Activated CD4-positive, CD25-positive, alpha-beta regulatory T cell treated with anti-CD3 and anti-CD28 coated beads, Interleukin-2, amount 50 U/mL, for 72 hours (primary cell): Measurements from ENCODE around the gene ZNF536.
"Not testable (repeated sequence)": the region's sequence is repeated elsewhere in the genome, so short reads cannot be mapped to it uniquely, and the experiment has no call there.

Source experiments
- DNase-seq: peaks from one replicate; pipeline ENCODE4 v3.0.0; 2021

Gene ZNF536

DNA sequence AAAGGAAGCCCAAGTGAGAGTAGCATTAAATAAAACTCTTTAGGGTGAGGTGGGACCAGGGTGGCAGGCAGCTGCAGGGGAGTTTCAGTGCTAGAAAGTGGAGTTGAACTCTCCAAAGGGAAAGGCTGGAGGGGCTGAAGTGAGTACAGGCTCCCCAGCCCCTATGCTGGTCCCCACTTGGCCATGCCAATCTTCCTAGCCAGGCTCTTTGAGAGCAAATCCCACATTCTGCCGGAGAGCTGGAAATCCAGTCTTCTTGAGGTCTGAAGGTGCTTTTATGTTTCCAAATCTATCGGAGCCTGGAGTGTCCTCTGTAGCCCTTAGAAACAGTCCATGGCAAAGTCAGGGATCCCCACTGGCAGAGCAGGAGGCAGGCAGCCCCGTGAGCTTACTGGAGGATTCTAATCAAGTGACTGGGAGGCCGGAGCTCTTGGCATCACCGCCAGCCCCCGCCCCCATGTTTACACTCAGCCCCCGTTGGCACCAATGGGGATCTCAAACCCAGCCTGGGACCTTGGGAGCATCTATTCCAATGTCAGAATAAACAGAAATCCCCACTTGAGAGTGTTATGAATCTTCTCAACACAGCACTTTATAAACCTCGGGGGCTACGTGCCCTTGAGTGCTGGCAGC is 18.3 kb downstream of the ZNF536 start:
- no peak for DNase-seq

DNA sequence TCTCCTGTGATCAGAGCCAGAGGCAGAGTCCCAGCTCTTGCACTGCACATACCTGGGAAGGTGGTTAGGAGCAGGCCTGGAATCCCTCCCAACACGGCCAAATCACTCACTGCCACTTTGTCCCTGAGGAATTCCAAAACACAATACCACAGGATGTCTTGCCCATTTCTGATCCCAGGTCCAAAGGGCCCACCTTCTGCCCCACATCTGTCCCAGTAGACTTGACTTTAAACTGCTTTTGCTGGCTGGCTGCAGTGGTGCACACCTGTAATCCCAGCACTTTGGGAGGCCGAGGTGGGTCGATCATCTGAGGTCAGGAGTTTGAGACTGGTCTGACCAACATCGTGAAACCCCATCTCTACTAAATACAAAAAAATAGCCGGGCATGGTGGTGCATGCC is 18.9 kb downstream of the ZNF536 start:
- no peak for DNase-seq

DNA sequence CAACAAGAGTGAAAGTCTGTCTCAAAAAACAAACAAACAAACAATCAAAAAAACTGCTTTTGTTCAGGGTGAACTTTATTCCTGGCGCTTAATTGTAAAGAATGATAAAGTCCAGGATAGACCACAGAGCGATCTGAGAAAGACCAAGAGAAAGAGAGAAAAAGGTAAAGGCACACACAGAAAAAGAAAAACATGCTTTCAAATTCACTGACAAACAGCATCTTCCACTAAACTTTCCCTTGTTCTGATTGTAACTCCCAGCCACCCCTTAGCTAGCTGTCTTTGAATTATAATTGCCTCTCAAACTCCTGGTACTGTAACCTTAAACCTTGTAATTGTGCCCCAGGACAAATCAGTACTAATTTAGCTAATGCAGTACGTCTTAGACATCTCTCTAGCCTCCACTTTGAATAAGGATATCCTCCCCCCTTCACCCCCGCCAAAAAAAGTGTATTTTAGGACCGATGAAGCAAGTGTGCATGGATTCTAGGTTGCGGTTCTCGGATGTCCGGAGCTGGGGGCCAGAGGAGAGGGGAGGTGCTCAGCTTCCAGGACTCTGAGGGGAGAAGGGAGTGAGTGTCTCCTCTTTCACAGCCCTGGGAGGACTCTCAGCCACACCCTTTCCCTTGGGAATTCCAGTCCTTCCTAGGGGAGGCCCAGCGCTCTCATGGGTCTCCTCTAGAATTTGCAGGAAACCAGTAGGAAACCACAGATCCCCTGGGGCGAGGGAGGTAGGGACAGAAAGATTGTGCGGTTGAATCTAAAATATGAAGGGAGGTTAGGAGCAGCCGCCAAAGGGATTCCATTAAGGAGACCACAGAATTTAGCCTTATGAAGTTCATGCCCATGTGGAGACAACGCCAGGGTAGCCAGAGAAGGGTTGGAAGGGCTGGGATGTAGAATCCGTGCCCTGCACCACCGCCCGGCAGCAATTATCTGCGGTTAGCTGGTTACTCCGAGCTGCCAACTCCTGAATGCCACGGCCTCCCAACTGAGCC is 19.7 kb downstream of the ZNF536 start:
- DNase-seq = no peak

DNA sequence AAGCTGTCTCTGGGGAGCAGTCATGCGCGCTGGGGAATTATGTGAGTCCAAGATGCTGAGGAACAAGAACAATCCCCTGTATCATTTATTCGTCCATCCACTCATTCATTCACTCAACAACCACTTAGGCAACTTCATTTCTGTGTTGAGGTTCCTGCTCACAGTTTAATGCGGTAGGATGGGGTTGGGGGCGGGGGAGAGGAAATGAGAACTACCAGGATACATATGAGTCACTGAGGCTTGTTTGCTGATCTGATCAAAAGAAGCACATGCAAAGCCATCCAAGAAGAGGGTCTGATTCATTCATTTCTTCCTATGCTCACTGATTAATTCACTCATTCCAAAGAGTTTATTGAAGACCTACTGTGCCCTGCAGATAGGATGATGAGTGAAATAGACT is 20.9 kb downstream of the ZNF536 start:
- no peak for DNase-seq

DNA sequence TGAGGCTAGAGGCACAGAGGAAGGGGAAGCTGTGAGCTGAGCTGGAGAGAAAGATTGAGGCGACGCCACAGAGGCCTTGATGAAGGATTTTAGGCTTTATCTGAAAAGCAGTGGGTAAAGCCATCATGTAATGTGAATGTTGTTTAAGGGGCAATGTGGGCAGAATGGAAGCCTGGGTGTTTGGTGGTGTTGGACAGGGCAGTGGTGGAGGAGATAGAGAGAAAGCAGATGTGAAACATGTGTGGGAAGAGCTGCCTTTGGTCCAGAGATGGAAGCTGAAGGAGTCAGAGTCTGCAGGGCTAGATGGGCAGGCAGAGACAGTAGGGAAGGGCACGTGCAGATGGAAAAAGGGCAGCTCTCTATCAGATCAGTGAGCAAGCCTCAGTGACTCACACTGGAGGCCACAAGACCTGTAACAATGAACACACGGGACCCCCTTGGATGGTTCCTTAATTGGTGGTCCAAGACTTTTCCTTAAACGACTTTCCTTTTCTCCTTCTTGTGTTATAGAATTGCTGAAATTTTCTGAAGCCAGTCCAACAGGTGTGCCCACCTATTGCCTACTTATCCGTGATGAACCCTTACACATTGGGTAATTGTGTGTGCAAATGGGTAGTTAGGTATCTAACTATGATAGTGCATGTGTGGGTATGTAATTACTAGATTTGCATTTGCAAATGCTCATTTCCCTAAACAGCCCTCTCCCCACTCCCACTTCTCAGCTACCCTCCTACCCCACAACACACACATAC is 21.7 kb downstream of the ZNF536 start:
- DNase-seq = no peak

DNA sequence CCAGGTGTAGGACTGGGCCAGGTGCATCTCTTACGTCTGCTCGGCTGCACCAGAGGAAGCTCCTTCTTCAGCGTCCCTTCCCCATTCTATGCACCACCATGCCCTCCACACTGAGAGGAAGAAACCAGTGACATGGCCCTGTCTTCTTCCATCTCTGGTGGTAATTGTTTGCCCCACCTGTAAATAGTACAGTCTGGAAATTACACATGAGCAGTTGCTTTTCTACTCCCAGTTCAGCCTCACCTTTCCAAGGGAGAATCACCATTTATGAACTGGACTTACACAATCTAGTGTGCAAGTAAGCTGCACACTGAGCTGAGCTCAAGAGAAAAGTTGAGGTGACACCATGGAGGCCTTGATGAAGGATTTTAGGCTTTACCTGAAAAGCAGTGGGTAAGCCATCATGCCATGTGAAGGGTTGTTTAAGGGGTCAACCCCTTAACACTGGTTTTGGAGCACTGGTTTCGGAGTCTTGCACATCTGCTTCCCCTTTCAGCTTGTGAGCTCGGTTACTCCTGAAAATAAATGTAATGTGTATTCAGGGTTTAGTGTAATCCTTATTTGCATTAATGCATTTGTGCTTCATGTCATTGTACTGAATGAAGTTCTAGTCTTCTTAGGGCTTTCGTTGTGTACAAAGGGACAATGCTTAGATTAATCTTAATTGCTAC is 22.4 kb downstream of the ZNF536 start:
- DNase-seq = no peak

DNA sequence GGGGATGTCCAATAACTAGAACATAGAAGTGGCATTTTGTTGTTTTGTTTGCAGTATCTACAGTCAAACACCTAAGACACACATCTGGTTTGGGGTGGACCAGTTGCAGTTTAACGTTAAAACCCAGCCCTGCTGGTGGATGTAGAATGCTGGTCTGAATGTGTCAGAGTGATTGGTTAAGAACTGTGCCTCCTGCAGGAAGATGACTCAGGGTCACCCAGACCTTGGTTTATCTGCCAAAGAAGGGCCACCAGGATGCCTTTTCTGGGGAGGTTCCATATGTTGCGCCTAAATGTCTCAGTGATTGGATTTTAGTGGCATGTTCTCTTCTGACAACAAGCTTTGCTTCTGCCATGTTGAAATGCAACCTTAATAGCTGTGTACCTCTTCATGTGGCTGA is 23.1 kb downstream of the ZNF536 start:
- DNase-seq = no peak

DNA sequence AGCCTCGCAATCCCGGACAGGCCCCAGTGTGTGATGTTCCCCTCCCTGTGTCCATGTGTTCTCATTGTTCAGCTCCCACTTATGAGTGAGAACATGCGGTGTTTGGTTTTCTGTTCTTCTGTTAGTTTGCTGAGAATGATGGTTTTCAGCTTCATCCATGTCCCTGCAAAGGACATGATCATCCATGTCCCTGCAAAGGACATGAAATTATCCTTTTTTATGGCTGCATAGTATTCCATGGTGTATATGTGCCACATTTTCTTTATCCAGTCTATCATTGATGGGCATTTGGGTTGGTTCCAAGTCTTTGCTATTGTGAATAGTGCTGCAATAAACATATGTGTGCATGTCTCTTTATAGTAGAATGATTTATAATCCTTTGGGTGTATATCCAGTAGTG is 26.4 kb downstream of the ZNF536 start:
- DNase-seq = not testable (repeated sequence)

DNA sequence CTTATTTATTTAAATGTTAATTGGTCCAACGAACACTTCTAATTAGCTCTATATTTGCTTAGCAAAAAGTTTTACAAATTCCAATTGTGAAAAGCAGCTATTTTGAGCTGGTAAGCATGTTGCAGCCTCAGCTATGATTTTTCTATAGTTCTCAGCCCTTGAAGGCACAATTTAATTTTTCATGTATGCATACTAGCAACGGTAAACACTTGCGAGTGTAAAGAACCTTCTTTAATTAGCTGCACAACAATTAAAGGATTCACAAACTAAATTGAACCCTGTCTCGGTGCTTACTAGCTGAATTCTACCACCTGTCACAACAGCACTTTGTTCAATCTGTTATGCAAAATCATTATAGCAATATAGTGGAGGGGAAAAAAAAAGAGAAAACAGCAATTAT is 29.8 kb downstream of the ZNF536 start:
- DNase-seq = no peak

DNA sequence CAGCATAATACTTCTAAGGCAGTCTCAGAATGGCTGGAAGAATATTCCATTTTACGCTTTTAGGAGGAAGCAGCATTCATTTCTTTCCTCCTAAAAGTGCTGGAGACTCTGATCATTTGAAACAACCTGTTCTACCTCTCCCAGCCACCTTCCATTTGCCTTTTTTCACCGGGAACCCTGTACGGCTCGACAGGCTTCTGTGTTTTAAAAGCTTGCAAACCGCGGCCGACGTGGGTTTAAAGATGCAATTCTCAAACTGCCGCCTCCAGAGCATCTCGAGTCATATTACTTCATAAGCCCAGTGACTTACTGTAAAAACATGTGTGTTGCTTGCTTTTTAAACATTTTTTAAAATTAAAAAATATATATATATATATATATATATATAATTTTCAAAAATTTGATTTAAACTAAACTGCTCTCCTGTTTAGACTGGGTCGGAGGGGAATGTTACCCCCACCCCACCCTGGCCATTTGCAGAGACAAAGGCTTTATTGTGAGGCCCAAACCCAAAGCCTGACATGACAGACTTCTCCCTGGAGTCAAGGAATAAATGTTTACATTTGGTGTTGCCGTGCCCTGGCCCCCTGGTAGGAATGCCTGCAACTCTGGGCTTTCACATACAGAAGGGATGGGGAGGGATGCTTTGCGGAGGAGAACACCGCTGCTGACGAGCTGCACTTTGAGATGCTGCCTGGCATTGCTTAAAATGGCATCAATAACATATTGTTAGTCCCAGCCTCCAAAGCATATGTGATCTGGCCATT is 30.4 kb downstream of the ZNF536 start:
- DNase-seq = no peak

DNA sequence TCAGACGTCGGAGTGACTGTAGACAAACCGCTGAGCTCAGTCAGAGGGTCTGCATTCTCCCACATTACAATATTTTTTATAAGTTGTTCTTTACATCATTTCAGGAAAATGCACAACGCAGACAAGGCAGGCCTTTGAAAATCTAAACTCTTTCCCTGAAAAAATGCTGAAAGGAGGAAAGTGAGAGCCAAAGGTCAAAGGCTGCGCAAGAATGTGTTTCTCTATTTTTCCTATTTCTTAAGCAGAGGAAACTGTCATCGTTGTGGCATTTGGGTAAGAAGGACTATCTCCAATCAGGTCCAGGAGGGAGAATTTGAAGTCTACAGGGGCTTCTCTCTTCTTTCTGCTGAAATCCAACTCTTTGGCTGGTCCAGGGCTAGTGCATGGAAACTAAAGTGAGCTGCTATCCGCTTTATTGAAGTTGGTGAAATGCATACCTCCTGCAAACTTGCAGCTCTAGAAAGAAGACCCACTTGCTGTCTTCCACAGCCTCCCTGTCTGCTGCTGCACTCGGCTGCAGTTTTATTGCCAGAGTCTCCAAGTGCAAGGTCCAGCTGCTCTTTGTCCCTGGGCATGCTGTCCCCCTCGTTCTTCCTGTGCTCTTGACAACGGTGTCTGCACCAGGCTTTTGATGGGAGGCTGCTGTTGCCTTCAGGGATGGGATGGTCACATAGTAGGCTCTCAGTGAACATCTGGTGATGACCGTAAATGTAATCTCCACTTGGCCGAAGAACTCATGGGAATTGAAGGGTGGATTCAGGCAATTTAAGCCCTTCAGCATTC is 31.2 kb downstream of the ZNF536 start:
- no peak for DNase-seq

DNA sequence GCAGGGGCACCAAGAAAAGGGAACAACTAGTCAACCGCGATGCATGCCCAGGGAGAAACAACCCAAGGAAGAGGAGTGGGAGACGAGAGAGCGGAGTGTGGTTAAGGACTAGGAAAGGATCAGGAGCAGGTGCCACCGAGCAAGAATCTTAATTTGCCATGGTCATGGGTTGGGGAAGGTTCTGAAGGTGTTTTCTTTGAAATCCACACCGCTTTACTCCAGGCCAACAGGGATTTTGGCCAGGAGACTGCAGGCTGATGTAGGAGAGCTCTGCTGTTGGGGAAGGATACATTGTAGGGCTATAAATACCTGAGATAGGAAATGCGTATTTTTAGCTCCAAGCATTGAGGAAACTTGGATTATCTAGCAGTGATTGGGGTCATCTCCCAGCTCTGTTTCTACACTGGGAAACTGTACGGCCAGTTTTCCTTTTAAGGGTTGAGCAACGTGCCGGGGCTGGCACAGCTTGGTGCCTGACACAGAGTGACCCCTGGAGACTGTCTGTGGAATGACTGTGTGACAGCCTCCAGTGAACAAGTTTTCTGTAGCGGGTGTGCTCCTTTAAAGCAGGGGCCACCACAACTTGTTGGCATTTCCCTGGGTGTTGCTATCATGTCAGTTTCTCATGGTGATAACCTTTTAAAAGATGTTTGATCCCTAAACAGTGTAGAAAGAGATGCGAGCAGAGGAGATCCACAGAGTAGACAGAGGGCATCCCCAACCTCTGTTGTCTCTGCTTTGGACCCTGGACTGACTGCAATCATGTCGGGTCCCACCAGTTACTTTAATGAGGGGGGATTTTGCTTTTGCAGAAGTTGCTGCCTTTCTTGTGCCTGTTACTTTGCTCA is 34.3 kb downstream of the ZNF536 start:
- DNase-seq = no peak

DNA sequence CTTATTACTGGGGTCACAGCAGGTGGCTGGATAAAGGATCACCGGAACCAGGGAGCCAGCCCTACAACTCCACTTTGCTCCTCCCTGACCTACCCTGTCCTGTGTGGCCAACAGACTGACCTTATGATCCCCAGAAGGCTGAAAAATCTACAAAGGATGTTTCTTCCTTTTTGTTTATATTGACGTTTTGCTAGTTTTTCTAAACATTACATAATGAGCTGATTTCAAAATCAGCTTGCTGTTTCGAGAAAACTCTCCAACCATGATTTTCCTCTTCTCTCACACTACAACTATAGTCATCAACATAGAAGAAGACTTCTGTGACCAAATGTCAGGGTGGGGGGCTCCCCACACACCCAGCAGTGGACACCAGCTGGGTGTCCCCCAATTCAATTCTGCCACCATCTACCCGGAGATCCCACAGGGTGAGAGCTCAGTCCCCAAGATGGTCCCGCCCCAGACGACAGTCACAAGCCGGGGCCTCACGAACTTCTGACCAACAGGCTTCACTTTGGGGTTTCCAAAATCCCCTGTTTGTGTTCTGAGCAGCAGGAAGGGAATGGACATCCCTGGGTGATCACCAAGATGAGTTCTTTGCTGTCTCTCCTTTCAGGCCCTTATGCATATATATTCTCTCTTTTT is 35.0 kb downstream of the ZNF536 start:
- no peak for DNase-seq

DNA sequence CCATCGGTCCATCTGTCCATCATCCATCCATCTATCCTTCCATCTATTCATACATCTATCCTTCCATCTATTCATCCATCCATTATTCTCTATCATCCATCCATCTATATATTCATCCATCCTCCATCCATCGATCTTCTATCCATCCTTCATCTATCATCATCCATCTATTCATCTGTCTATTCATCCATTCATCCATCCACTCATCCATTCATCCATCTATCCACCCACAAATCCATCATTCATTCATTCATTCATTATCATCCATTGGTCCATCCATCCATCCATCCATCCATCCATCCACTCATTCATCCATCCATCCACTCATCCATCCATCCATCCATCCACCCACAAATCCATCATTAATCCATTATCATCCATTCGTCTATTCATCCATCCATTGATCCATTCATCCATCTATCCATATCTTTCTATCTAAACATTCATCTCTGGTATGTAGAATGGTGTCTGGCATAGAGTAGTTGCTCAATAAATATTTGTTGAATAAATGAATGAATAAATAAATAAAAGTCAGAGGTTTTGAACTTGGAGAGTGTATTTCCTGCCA is 36.6 kb downstream of the ZNF536 start:
- DNase-seq = no peak

DNA sequence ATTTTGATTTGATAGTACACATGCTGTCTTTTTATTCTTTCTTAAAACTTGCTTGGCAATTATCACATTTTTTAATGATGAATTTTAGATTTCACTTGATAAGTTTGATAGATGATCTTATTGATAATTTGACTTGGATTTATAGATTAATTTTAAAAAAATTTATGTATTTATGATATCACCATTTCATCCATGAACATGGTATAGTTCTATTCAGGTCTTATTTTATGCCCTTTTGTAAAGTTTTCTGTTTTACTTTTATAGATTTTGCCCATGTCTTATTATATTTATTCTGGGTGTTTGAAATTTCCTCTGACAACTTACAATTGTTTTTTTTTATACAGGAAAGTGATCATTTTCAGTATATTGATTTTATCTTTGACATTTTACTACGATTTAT is 39.5 kb downstream of the ZNF536 start:
- DNase-seq = no peak

DNA sequence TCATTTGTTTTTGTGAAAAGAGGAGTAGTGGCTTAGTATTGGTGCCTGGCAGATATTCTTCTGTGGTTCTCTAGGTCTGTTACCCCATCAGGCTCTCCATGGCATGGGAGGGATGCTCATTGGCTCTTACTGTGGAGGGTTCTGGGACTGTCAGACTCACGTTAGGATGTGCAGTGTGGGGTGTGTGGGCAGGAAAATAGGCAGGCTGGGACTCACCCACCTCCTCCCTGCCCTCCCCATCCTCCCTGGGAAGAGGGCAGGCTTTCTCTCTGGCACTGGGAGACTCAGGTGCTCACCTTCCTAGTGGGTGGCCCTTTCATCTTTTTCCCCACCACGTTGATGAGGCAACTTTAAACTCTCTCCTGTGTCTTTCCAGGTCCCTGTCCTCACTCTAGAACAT is 44.2 kb downstream of the ZNF536 start:
- no peak for DNase-seq

DNA sequence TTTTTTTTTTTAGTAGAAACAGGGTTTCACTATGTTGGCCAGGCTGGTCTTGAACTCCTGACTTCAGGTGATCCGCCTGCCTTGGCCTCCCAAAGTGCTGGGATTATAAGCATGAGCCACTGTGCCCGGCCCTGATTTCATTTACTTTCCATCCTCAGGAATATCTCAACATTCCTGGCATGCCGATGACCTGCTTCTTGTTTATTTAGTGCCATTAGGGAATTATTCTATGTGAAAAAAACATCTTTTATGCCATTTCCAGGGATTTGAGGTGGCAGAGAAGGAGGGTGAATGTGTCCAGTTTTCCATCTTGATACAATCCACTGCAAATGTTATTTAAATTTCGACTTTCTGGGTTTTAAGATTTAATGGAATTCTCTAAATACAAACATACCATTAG is 45.0 kb downstream of the ZNF536 start:
- not testable (repeated sequence) for DNase-seq

DNA sequence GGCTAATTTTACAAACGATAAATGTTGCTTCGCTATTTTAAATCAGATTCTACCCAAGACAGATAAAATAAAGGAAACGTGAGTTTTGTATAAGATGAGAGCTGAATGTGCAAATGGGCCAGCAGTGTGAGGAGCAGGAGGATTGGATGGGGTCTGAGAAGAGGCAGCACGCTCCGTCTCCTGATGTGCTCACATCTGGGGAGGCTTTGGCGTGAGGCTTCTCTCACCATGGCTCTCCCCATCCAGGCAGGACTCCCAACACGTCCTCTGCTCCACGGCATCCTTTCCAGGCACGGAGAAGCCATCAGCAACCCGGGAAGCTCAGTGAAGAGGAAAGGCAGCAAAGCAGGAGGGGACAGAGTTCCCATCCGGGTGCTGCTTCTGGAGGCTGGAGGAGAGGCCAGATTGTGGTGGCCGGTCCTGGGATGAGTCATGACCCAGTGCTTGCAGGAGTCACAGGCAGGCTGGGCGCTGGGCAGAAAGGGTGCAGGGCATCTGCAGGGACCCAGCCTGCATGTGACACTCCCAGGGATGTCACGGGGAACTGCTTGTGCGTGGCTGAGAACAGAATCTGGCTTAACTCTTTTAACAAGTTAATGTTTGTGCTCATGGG is 47.5 kb downstream of the ZNF536 start:
- DNase-seq = no peak

DNA sequence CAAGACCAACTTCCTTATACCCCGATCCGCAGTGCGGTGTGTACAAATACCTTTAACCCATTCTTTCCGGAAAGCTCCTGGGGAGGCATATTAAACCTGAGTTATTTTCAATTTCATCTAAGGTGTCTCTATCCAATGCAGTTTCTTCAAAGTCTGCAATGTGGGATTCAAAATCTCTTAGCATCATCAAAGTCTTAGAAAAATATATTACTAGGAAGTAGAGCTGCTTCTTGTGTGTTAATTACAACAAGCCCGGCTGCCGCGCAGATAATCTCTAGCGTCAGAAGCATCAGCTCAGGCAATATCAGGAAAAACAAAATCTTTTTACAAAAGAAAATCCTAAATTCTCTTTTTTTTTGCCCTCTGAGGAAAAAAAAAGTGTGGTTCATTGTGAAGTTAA is 48.1 kb downstream of the ZNF536 start:
- no peak for DNase-seq
